A204.1 (cell line): ENCODE measurements around the gene KRTAP10-5.
"Not testable (repeated sequence)": the region's sequence is repeated elsewhere in the genome, so short reads cannot be mapped to it uniquely, and the experiment has no call there.

Experiments
- FAIRE-seq: peaks from 2 replicates; lab custom pipeline; 2012; peaks lifted over from hg19 to GRCh38; lab: Jason Lieb, UNC

The KRTAP10-5 gene

GRCh38 chr21:44580231-44580821 lies at the start of gene KRTAP10-5:
TSS of gene KRTAP10-5 (minus strand) at chr21:44580604. CDS start at chr21:44580578, 26 bp downstream.
- FAIRE-seq = not testable (repeated sequence)

- FAIRE-seq = no peak
These were observed 48.4 kb upstream of the KRTAP10-5 start for GRCh38 chr21:44628707-44629391.

- FAIRE-seq = not testable (repeated sequence)
These were observed 47.4 kb upstream of the KRTAP10-5 start for GRCh38 chr21:44627831-44628233.

- not testable (repeated sequence) for FAIRE-seq
These were observed 46.9 kb upstream of the KRTAP10-5 start for GRCh38 chr21:44627181-44627822.

GRCh38 chr21:44626673-44627143 lies 46.3 kb upstream of the KRTAP10-5 start, which contains the start of gene KRTAP10-9:
TSS of gene KRTAP10-9 (plus strand) at chr21:44627093. CDS start at chr21:44627172, 79 bp downstream.
- FAIRE-seq = no peak

GRCh38 chr21:44626262-44626661 lies 45.9 kb upstream of the KRTAP10-5 start:
- FAIRE-seq = no peak

- no peak for FAIRE-seq
These were observed 45.4 kb upstream of the KRTAP10-5 start for GRCh38 chr21:44625756-44626155.

GRCh38 chr21:44623575-44623974 lies 43.2 kb upstream of the KRTAP10-5 start:
- no peak for FAIRE-seq

- no peak for FAIRE-seq
These were observed 39.5 kb upstream of the KRTAP10-5 start for GRCh38 chr21:44619886-44620285.

GRCh38 chr21:44618909-44619308 lies 38.5 kb upstream of the KRTAP10-5 start:
- FAIRE-seq = no peak

GRCh38 chr21:44618504-44618903 lies 38.1 kb upstream of the KRTAP10-5 start:
- no peak for FAIRE-seq

GRCh38 chr21:44617071-44617501 lies 36.7 kb upstream of the KRTAP10-5 start:
- no peak for FAIRE-seq

GRCh38 chr21:44616591-44616926 lies 36.2 kb upstream of the KRTAP10-5 start:
- no peak for FAIRE-seq

GRCh38 chr21:44615911-44616590 lies 35.6 kb upstream of the KRTAP10-5 start:
- FAIRE-seq = no peak

GRCh38 chr21:44615466-44615865 lies 35.1 kb upstream of the KRTAP10-5 start:
- FAIRE-seq = no peak

GRCh38 chr21:44614961-44615391 lies 34.6 kb upstream of the KRTAP10-5 start:
- FAIRE-seq = no peak

GRCh38 chr21:44614161-44614631 lies 33.8 kb upstream of the KRTAP10-5 start:
- FAIRE-seq = no peak

GRCh38 chr21:44613386-44614155 lies 33.2 kb upstream of the KRTAP10-5 start:
- FAIRE-seq = no peak

- no peak for FAIRE-seq
These were observed 32.3 kb upstream of the KRTAP10-5 start for GRCh38 chr21:44612669-44613229.

- no peak for FAIRE-seq
These were observed 31.7 kb upstream of the KRTAP10-5 start, which contains the start of gene KRTAP10-8 for GRCh38 chr21:44612029-44612486. TSS of gene KRTAP10-8 (plus strand) at chr21:44612079. CDS start at chr21:44612101, 22 bp downstream.

- FAIRE-seq = no peak
These were observed 31.1 kb upstream of the KRTAP10-5 start for GRCh38 chr21:44611551-44611950.
